Renal cortical epithelial cell (primary cell): ENCODE data around the gene MRPL55. TPM values are rescaled to one million over a fixed set of nuclear protein-coding genes. Genes with fewer than 3 reads are reported as not detected.
"Not testable (repeated sequence)": the region's sequence is repeated elsewhere in the genome, so short reads cannot be mapped to it uniquely, and the experiment has no call there.

ENCODE experiments used
- DNase-seq: peaks from one replicate; pipeline ENCODE4 v3.0.0-alpha.2; 2011; ENCODE audit warnings: low read depth
- total RNA-seq: library from RNA; depleted of rRNA; stranded (reverse); fragments of >200 nt; gene quantifications from 2 replicates; pipeline ENCODE4 v1.2.3, GENCODE V29; 2014

Gene MRPL55
- total RNA-seq, 1 donor from 2014 or later: 36.3 TPM

DNA sequence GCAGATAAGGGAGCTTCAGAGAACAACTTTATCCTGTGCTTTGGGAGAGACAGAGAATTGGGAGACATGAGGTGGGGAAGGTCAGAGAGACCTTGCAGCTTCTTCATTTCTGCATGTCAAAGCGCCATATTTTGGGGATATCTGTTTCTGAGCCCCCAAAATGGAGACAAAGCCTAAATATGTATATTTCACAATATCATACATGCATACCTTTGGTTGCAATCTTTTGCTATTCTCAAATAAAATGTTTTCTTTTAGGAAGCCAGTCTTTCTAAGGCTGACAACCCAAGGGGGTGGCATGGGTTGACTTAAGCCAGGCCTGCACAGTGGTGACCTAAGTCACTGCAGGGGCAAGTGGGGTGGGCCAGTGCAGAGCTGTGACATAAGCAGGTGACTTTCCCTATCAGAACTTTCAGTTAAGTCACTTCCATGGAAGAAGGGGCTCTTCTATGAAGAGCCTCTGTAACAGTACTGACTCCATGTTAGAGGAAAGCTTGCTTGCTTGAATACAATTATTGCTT is 13.9 kb upstream of the MRPL55 start:
- DNase-seq: no peak

DNA sequence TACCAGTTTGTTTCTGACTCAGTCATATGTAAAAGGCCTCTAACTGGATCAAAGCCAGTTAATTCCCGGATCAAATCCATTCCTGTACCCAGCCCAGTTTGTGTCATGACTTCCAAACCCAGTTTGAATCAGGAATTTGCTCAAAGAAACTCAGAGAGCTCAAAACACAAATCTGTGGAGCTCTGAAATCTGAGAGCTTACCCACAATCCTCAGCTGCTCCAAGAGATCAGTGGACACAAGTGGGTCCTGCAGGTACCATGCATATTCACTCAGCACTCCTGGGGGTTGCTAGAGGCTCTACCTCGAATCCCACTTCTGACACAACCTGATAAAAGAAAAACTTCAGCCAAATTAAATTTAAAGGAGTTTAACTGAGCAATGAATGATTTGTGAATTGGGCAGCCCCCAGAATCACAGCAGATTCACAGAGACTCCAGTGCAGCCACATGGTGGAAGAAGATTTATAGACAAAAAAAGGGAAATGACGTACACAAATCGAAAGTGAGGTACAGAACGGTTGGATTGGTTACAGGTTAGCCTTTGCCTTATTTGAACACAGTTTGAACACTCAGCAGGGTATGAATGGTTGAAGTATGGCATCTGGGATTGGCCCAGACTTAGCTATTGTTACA is 11.9 kb upstream of the MRPL55 start:
- no peak for DNase-seq

DNA sequence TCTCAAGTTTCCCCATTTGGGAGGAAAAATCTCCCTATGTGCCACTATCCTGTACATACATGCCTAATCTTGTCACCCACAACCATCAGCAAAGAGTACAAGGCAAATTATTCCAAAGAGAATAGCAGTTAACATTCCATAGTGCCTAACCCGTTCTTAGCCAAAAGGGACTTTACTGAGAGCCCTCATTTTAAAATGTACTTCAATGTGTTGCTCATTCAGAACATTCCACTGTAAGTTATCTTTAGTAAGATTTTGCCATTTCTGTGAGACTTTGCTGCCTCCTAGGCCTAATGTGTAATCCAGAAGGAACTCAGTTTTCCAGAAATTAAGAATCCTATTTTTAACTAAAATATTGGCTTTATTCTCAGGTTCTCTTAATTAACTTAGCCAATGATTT is 11.3 kb upstream of the MRPL55 start:
- no peak for DNase-seq

DNA sequence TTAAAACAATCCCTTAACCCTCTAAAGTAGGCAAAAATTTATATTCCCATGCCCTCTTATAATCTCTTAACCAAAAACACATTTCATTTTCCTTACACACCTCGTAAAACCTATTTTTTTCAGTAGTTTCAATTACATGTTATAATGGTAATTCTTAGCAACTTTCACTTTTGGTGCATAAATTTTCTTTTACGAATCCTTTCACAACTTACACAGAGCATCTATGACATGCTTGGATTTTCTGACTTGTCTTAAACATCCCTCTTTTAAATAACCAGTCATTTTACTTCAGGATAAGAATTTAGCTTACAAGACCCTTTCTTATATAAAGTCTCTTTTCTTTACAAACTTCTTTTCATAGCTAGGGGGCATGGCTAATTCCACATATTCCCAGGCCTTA is 8.9 kb upstream of the MRPL55 start:
- no peak for DNase-seq

DNA sequence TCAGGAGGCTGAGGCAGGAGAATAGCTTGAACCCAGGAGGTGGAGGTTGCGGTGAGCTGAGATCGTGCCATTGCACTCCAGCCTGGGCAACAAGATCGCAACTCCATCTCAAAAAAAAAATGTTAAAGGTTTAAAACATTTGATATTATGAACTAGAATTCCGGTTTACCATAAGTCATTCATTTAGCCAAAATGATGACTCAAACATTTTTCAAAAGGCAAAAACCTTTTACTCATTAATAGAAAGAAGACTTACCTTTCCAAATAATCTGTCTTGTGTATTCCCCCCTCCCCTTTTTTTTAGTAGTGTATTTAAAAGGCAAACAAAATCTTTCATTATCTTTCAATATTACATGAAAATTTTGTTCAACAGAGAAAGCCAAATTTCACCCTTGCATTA is 8.2 kb upstream of the MRPL55 start:
- no peak for DNase-seq

DNA sequence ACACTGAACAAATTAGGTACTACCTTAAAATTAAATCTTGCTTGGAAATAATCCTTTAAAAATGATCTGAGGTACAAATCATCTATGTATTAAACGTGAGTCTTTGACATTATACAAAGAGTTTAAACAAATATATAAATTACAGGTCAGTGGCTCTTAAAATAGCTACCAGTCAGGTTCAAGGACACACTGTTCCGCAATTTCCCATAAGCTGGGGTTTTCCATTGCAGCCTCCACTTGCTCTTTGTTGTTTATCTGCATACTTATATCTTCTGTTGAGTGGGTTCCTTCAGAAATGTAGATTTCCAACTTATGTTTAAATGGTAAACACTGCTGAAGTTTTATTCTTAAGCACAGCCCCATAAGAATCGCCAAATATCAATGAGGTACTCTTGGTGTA is 5.7 kb upstream of the MRPL55 start:
- DNase-seq: no peak

DNA sequence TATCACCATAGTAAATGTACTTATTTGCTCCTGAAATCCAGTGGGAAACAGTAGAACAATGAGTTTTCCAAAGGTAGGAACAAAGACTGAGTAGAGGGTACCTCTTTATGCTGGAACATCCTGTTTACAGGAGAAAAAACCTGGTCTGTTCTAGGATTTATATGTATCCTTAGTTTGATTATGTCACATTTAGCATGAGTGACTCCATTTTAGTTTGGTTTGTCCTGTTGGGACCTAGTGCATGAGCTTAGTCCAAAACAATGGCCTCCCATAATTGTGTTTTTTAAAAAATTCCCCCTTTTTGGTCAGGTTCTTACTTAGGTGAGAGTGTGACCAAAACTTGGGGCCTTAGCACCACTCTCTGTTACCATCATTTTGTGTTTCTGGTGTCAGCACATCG is 3.5 kb upstream of the MRPL55 start:
- DNase-seq: no peak

DNA sequence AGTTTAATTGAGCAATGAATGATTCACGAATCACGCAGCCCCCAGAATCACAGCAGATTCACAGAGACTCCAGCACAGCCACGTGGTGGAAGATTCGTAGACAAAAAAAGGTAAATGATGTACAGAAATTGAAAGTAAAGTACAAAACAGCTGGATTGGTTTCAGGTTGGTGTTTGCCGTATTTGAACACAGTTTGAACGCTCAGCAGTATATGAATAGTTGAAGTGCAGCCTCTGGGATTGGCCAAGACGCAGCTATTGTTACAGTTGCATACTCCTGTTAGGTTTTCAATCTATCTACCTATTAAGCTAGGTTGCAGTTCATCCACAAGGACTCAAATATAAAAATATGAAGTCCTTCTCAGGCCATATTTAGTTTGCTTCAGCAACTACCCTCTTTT is 3.1 kb upstream of the MRPL55 start:
- DNase-seq: no peak

DNA sequence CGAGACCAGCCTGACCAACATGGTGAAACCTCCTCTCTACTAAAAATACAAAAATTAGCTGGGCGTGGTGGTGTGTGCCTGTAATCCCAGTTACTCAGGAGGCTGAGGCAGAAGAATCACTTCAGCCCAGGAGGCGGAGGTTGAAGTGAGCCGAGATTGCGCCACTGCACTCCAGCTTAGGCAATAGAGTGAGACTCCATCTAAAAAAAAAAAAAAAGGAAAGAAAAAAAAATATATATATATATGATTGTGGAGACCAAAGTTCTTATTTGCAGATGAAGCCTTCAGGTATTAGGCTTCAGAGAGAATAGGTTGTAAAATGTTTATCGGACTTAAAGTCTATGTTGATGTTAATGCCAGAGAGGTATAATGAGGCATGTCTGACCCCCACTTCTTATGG is 2.2 kb upstream of the MRPL55 start:
- not testable (repeated sequence) for DNase-seq

DNA sequence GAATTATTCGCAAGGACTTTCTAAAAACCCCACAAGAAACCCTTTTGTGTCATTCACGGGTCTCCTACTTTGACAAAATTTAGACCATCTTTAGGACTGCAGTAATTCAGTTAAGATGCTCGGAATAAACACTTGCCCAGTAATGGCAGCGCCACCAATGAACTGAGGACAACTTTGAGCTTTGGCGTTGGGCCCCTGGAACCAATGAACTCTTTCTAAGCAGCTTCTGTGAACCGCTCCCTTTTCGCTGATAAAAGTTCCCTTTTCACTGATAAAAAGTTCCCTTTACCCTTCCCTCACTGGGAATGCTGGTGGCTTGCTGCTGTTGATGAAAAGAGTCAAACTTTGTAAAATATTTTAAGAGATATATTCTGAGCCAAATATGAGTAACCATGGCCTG is 1.5 kb upstream of the MRPL55 start:
- no peak for DNase-seq

DNA sequence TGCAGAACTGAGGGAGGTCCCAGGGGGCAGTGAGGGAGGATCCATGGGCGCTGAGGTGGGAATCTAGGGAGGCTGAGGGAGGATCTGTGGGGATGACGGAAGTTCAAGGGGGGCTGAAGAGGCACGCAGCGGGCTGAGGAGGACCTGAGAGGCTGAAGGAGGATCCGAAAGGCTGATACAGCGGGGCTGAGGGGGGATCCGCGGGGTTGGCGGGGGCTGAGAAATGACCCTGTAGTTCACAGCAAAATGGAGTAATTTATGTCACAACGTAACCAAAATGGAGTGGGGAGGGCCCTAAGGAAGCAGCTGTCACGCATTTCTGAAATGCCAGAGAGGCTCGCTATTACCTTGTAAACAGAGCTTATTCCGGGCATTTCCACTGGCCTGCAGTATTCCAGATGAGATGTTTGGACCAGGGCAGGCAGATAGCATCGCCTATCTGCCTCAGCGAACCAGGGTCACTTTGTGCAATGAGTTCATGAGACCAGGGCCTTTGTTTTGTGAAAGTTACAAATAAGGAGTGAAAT is 926 bp upstream of the MRPL55 start:
- DNase-seq: peak; percentile 66

DNA sequence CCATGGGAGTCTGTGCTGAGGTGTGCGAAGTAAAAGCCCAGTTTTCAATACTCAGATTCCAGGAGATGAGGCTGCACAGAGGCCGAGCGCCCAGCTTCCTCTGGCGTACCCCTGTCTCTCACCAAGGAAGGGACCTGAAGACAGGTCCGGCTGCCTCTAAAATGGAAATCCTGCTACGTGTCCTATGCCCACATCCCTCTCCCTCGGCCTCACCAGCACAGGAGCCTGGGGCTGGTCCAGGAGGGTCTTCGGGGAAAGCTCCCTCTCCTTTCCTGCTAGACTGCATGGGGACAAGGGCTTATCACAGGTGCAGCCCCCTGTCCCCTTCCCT is 392 bp downstream of the MRPL55 start:
- DNase-seq: no peak

DNA sequence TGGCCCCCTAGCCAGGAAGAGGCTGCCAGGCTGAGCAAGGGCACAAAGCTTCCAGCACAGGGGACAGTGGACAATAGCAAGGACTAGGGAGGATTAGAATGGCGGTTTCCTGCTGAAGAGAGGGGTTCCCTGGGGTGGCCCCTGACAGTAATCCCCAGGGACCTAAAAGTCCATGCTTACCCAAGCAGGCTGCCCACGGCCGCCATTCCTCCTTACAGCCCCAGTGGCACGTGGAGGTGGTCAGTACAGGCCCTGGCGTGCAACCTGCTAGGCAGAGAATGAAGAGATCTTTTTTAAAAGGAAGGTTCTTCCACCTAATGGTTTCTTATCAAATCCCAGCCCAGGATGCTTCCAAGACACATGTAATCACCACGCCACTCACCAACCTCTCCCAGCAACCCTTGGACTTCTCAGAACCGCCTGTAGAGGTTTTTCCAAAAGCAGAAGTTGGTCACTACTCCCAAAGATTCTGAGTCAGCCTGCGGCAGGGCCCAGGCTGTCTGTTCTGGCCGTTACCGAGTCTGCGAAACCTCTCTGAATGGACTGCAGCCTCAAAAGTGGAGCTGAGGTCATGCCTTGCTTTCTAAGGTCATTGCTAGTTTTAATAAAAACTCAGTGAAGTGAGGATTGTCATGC is 926 bp downstream of the MRPL55 start:
- no peak for DNase-seq

DNA sequence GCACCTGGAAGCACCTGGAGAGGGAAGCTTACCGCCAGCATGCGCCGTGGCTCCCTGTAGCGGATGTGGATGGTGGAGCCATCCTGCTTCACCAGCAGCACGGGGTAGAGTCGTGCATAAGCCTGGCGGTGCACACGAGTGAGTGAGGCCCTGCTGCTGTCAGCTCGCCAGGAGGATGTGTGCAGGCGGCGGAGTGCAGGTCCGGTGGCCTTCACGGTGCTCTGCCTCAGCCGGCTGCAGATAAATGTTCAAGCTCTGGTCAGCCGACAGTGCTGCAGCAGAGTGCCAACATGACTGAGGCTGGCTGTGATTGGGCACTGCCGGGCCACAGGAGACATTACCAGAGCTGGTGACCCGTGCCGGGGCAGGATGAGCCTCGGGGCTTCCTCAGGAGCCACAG is 1.5 kb downstream of the MRPL55 start:
- no peak for DNase-seq

DNA sequence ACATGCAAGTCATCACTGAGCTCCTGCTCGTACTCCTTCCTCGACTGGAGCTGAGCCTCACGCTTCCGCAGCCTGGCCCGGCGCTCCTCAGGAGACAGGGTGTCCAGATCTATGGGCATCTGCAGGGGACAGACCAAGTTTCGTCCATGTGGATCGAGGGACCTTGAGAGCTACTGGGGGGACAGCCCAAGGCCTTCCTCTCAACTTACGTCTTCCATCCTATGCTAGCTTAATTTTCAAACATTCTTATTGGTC is 2.4 kb downstream of the MRPL55 start:
- DNase-seq: no peak

DNA sequence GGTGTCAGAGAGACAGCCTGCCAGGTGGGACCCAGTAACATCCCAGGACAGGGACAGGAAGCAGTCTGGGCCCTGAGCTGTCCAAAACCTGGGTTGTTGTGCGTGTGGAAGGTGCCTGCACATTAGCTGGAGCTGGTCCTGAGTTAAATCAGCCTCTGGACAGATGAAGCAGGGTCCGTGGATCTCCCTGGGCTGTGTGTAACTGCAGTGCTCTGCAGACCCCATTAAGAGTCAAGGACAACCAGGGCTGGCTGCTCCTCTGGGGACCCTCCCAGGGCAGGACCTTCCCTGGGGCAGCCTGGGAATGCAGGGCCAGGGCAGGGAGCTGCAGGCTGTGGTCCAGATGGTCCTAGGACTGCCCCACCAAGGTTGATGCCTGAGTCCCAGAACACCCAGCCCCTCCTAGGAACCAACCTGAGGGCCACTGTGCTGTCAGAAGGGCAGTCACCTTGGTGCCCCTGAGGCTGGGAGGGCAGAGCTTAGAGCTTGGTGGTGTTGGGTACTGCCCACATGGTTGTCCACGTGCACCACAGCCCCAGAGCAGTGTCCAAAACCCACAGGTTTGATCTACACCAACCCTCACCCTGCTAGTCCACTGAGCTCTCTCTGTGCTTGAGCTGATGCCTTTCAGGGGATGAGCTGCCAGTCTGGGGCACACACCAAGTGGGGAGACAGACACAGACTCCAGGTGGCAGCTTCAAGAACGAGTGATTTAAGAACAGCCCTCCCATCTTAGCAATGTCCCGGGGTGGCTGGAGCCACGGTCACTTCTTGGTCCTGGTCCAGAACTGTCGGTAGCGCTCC is 2.9 kb downstream of the MRPL55 start:
- no peak for DNase-seq

DNA sequence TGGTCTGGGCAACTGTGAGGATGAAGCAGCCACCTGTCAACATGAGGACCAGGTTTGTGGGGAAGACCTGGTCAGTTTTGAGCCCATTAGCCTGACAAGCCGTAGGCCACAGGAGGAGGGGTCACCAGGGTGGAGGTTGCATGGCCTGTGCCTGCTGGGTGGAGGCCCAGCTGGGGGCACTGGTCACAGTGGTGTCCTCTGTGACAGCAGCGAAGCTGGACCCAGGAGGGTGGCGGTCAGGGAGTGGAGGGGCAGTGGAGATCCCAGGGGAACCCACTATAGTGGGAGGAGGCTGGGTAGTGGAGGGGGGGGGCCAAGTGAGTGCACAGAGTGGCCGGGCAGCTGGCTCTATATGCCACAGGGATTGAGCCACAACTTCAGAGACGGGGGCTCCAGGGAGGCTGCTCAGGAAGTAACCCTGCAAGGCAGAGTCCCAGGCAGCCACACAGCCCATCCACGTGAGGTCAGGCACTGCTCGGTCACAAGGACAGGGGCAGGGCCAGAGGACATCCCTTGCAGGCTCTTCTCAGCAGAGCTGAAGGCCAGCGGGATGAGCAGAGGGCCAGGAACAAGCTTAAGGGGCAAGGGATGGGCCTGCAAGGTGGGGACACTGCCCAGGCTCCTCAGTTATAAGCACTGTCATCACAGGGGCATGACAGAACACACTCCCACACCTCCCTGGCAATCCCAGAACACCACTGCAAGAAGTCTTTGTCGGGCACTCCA is 3.7 kb downstream of the MRPL55 start:
- no peak for DNase-seq

DNA sequence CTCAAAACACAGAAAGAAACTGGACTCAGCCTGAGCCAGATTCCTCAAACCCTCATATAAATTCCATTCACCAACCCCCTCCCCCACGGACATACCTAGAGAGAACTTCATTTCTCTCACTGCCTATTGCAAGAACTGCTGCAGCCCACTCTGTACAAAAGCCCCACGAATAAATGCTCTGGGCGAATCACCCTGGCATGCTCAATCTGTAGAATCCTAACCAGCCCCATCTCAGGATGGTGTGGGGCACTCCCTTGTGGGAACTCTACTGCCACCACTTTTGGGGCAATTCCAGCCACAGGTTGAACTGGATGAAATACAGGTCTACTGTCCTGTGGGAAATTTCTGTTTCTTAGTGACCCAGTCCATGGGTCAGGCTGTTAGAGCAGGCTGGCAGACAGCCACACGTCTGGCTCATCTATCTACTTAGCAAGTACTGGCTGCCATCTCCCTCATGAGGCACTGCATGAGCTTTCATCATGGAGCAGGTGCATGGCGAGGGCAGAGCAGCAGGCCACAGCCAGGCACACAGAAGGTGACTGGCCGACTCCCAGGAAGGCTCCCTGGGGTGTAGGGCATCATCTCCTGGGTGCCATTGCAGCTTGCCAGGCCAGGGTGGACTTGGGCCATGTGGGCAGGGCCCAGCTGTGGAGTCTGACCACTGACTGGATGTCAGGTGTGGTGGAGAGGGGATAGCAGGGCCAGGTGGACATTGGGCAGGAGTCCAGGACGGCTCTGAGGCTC is 4.4 kb downstream of the MRPL55 start:
- DNase-seq: no peak

DNA sequence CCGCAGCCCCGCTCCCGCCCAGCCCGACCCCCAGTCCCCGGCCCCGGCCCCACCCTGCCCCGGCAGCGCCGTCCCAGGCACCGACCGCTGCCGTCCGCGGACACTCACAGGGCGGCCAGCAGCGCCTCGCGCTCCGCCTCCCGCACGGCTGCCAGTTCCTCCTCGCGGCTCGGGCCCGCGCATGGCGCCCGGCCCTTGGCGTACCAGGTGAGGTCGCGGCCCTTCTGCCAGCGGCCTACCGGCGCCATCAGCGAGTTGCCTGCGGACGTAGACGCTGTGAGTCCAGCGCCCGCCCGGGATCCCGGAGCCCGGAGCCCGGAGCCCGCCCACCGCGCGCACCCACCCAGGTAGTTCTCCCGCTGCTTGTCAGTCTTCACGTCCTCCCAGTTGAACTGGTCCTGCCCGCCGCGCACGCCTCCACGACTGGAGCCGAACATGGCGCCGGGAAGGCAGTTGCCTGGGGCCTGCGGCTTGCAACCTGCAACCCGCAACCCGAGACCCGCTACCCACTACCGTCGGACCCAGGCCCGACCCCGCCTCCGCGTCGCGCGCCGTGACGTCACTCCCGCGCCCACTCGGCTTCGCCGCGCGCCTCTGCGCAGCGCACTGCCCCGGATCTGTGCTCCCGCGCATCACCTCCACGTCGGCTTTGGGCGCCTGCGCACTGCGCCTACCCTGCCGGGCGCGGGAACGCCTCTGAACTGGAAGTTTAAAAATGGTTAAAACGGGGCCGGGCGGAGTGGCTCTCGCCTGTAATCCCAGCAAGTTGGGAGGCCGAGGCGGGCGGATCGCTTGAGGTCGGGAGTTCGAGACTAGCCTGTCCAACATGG is 6.1 kb downstream of the MRPL55 start, which contains the start of gene C1orf35:
C1orf35 (minus strand) TSS at position 535 of the 830 bp plus-strand sequence; CDS start at position 437, 98 bp downstream.
- DNase-seq: peak; percentile 74

DNA sequence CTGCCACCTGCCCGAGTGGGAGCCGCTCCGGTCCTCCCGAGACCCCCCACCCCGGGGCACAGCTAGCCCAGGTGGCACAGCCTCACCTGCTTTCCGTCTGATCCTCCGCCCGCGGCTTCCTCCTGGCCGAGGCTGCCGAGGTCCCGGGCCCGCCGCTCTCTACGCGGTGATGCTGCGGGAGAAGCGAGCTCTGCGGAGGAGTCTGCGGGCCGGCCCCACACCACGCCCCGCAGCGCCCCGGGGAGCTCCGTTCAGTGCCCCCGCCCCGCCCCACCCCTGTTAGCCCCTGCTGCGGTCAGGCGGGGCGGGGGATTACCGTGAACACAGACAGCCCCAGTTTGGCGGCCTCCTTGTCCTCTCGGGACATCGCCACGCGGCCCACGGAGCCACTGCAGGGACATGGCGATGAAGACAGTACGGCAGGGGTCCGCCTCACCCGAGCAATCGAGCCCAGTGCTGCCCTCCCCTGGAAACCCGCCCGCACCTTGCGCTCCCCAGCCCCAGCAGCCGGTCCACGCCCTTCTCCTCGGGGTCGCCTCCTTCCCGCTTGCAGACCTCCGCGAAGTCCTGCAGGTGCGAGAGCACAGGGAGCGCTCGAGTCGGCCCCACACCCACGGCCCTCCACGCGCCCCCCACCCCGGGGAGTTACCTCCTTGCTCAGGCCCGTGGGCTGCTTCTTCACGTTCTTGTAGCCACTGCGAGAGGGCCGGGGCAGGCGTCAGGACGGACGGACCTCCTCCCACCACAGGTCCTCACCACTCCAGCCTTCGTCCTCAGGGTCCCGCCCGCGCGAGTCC is 6.9 kb downstream of the MRPL55 start:
- DNase-seq: no peak
